HG03442 (cell line): ENCODE results near the gene TMEM117.

Source experiments
- ATAC-seq: cut with Tn5 transposase; IDR thresholded peaks from one replicate; pipeline ENCODE4 v1.9.1; 2021; ENCODE audit warnings: mild to moderate bottlenecking, moderate library complexity; ENCODE audit not compliant: unreplicated experiment

The TMEM117 gene

DNA sequence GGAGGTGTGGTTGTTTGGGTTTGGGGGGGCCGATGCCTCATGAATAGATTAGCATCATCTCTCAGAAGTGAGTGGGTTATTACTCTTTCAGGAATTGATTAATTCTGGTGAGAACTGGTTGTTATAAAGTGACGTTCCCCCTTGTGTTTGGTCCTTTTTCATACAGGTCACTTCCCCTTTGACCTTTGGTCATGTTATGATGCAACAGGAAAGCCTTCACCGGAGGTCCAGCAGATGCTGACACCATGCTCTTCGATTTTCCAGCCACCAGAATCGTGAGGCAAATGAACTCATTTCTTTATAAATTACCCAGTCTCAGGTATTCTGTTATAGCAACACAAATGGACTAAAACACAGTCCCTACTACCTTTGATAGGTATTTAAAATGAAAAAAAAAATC, 600.9 kb downstream of the TMEM117 start:
- ATAC-seq, result no peak
